Activated T-cell treated with anti-CD3 and anti-CD28 coated beads, Interleukin-2, amount 50 U/mL, for 4 hours (primary cell): ENCODE results near the gene ZNF296. TPM values are rescaled to one million over a fixed set of nuclear protein-coding genes. Genes with fewer than 3 reads are reported as not detected.

Experiments
- total RNA-seq, 3 donors: library from RNA; stranded (reverse); gene quantifications; one replicate each; pipeline ENCODE4 v1.2.1, GENCODE V29; 2021

ZNF296 gene
- total RNA-seq, 3 donors from 2014 or later: 7.8 to 10.2 (median 8.6) TPM

Other genes with a start within 250 kb of the ZNF296 start
- 1 to 10 TPM in 2 of 3 donors, under 1 TPM in 1; 0.66 to 1.4 (median 1.3) TPM for gene NECTIN2, start 230.2 kb downstream of the ZNF296 start, total RNA-seq
- 100 to 1,000 TPM; 427 to 536 (median 461) TPM for gene TOMM40, start 185.2 kb downstream of the ZNF296 start, total RNA-seq
- gene APOE, start 170.7 kb downstream of the ZNF296 start, total RNA-seq: 1 to 10 TPM; 4.3 to 5.0 (median 4.9) TPM
- gene APOC1, start 161.9 kb downstream of the ZNF296 start, total RNA-seq: 1 to 10 TPM; 1.3 to 4.8 (median 4.2) TPM
- not detected for gene APOC4, start 134.2 kb downstream of the ZNF296 start, total RNA-seq
- gene APOC2, start 130.4 kb downstream of the ZNF296 start, total RNA-seq: not detected
- 100 to 1,000 TPM; 103 to 117 (median 112) TPM for gene CLPTM1, start 121.1 kb downstream of the ZNF296 start, total RNA-seq
- gene RELB, start 75.0 kb downstream of the ZNF296 start, total RNA-seq: 100 to 1,000 TPM; 128 to 137 (median 129) TPM
- 100 to 1,000 TPM; 111 to 114 (median 114) TPM for gene CLASRP, start 37.4 kb downstream of the ZNF296 start, total RNA-seq
- 10 to 100 TPM; 58.8 to 69.3 (median 65.0) TPM for gene GEMIN7, start 2.8 kb upstream of the ZNF296 start, total RNA-seq
- gene PPP1R37, start 16.7 kb upstream of the ZNF296 start, total RNA-seq: 10 to 100 TPM; 23.2 to 24.9 (median 24.7) TPM
- gene NKPD1, start 84.5 kb upstream of the ZNF296 start, total RNA-seq: under 1 TPM; 0.30 to 0.45 (median 0.33) TPM
- 10 to 100 TPM in 1 of 3 donors, 1 to 10 TPM in 2; 8.5 to 11.5 (median 9.1) TPM for gene TRAPPC6A, start 101.8 kb upstream of the ZNF296 start, total RNA-seq
- 10 to 100 TPM; 12.3 to 15.5 (median 14.5) TPM for gene BLOC1S3, start 102.3 kb upstream of the ZNF296 start, total RNA-seq
- gene EXOC3L2, start 168.9 kb upstream of the ZNF296 start, total RNA-seq: not detected
- 10 to 100 TPM; 14.6 to 18.3 (median 15.9) TPM for gene MARK4, start 174.8 kb upstream of the ZNF296 start, total RNA-seq
- not detected for gene CKM, start 246.4 kb upstream of the ZNF296 start, total RNA-seq